ENCODE data around the gene RASL10B.

Gene RASL10B

DNA sequence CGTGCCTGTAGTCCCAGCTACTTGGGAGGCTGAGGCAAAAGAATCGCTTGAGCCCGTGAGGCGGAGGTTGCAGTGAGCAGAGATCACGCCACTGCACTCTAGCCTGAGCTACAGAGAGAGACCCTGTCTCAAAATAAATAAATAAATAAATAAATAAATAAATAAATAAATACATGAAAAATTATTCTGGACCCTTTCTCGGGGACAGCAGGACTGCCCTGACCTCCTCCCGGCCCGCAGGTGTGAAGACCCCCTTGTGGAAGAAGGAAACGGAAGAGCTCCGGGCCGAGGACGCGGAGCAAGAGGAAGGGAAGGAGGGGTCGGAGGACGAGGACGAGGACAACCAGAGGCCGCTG is 32.3 kb downstream of the RASL10B start:
- Histone ChIP-seq H3K36me3 (no peaks in the 10 kb centered on the region), H3K4me3 (ENCODE audit: low read depth in 1 of 2, low read length in 1 of 2) (peak overlapping the region in 1 of 2 experiments; percentile 67), H3K27ac (no peak overlapping the region), H3K4me1 (ENCODE audit: control insufficient read depth in 1 of 2, insufficient read depth in 1 of 2, low read depth in 1 of 2, low read length in 1 of 2) (peaks cover 8 to 10% of the 10 kb centered on the region in 2 experiments), H3K27me3 (peaks cover 41% of the 10 kb centered on the region), H3K9me3 (no peaks in the 10 kb centered on the region)
- TF ChIP-seq, protein P1, sequence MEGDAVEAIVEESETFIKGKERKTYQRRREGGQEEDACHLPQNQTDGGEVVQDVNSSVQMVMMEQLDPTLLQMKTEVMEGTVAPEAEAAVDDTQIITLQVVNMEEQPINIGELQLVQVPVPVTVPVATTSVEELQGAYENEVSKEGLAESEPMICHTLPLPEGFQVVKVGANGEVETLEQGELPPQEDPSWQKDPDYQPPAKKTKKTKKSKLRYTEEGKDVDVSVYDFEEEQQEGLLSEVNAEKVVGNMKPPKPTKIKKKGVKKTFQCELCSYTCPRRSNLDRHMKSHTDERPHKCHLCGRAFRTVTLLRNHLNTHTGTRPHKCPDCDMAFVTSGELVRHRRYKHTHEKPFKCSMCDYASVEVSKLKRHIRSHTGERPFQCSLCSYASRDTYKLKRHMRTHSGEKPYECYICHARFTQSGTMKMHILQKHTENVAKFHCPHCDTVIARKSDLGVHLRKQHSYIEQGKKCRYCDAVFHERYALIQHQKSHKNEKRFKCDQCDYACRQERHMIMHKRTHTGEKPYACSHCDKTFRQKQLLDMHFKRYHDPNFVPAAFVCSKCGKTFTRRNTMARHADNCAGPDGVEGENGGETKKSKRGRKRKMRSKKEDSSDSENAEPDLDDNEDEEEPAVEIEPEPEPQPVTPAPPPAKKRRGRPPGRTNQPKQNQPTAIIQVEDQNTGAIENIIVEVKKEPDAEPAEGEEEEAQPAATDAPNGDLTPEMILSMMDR (IDR thresholded peaks at IDR 0.05): no peak

DNA sequence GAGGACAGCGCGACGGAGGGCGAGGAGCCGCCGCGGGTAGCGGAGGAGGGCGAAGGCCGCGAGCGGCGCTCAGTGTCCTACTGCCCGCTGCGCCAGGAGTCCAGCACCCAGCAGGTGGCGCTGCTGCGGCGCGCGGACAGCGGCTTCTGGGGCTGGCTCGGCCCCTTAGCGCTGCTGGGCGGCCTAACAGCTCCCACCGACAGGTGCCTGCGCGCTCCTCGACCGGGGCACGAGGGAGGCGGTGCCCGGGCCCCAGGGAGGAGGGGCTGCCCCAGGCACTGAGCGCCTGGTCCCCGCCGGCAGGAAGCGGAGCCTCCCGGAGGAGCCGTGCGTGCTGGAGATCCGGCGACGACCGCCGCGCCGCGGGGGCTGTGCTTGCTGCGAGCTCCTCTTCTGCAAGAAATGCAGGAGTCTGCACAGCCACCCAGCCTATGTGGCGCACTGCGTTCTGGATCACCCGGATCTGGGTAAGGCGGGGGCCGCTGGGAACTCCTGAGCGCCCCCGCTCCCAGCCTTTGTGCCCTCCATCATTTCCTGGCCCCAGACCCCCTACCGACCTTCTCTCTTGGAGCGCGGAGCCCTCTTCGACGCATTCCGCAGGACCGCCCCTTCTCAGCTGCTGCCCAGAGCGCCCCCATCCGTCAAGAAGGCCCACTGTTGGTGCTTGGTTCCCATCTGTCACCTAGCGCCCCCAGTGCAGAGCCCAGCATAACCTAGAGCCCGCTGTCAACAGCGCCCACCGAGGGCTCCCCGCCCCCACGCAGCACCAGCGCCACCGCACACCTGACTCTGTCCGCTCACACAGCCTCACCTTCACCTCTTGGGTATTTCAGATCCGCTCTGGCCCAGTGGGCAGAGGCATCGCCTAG is 32.9 kb downstream of the RASL10B start:
- Histone ChIP-seq H3K27me3 (peaks cover 41% of the 10 kb centered on the region), H3K9me3 (no peaks in the 10 kb centered on the region), H3K4me1 (ENCODE audit: control insufficient read depth in 1 of 2, insufficient read depth in 1 of 2, low read depth in 1 of 2, low read length in 1 of 2) (peaks cover 8 to 10% of the 10 kb centered on the region in 2 experiments), H3K27ac (no peak overlapping the region), H3K36me3 (no peaks in the 10 kb centered on the region), H3K4me3 (ENCODE audit: low read depth in 1 of 2, low read length in 1 of 2) (peak overlapping the region; percentile 48 to 67)
- TF ChIP-seq, protein P1 (IDR thresholded peaks at IDR 0.05): peak; percentile 83

DNA sequence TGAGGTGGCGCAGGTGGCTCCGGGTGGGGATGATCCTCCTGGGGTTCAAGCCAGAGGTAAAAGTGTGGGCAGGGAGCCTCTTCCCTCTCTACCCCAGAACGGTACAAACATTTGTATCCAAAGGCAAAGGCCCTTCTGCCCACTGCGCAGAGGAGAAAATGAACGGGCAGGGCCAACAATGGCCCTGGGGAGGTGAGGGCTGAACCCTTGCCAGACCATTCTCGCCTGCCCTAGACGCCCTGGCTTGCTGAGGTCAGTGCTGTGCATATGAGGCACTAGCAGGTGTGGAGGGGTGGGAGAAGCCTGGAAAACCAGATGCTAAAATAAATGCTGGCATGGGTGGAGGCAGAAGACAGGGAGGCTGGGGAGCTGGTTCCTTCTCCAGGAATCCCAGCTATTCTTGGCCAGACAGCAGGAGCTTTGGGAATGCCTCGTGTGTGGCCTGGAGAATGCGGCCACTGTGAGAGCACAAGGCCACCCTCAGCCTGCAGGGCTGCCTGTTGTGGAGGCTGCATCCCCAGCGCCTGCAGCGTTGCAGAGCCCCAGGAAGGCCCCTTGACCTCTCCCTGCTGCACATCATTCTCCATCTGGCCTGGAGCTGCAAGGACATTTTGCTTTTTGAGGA is 33.8 kb downstream of the RASL10B start:
- no peak overlapping the region for H3K4me3 ChIP-seq (ENCODE audit: low read depth in 1 of 2, low read length in 1 of 2)
- H3K4me1 ChIP-seq (ENCODE audit: control insufficient read depth in 1 of 2, insufficient read depth in 1 of 2, low read depth in 1 of 2, low read length in 1 of 2): peaks cover 8 to 10% of the 10 kb centered on the region in 2 experiments
- no peaks in the 10 kb centered on the region for H3K9me3 ChIP-seq
- TF ChIP-seq, protein P1 (IDR thresholded peaks at IDR 0.05): no peak
- H3K27me3 ChIP-seq: peaks cover 41% of the 10 kb centered on the region
- H3K27ac ChIP-seq: no peak overlapping the region
- H3K36me3 ChIP-seq: no peaks in the 10 kb centered on the region

DNA sequence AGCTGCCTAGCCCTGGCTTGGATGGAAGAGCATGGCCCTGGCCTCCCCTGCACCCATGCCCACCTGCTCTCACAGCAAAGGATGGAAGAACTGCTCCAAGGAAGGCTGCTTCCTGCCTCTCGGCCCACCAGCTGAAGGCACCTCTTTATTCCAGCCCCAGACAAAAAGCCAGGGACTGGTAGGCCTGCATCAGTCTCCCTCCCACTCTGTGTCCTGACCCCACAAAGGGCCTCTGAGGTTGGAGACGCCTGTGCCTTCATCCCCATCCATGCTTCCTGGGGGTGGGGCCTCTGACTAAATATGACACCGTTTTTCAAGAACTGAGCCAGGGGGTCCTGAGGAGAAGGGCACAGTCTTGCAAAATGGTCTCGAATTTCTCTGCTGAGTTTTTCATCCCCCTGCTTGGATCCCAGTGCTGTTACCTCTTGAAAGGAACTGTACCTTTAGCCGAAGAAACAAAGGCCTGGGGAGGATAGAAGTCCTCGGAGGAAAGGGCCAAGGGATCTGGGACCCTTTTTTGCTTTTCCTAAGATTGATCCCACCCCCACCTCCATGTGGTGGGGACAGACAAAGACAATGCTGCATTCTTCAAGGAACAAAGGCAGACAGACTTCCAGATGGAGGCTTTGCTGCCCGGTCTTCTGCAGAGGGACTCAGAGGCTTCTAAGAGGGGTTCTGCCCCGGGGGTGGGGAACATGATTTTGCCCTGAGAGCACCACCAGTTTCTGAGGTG is 34.5 kb downstream of the RASL10B start:
- TF ChIP-seq, protein P1 (IDR thresholded peaks at IDR 0.05): no peak
- no peaks in the 10 kb centered on the region for H3K36me3 ChIP-seq
- no peak overlapping the region for H3K4me3 ChIP-seq (ENCODE audit: low read depth in 1 of 2, low read length in 1 of 2)
- H3K9me3 ChIP-seq: no peaks in the 10 kb centered on the region
- H3K27me3 ChIP-seq: peaks cover 41% of the 10 kb centered on the region
- no peak overlapping the region for H3K27ac ChIP-seq
- peaks cover 8 to 10% of the 10 kb centered on the region in 2 experiments for H3K4me1 ChIP-seq (ENCODE audit: control insufficient read depth in 1 of 2, insufficient read depth in 1 of 2, low read depth in 1 of 2, low read length in 1 of 2)

DNA sequence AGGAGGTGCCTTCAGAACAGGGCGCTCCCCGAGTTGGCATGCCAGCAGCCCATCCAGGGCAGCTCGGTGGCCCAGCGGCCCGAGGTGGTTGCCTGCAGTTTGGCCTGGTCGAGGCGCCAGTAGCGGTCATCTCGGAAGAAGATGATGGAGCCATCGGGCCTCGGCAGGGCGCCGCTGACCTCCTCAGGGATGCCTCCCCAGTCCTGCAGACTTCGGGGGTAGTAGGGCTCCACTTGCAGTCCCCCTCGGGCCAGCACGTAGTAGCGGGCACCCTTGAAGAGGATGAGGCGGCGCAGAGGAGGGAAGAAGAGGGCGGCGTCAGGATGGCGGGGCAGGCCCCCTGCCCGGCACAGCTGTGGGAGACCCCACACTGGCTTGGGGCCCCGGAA is 35.0 kb downstream of the RASL10B start:
- Histone ChIP-seq H3K4me1 (ENCODE audit: control insufficient read depth in 1 of 2, insufficient read depth in 1 of 2, low read depth in 1 of 2, low read length in 1 of 2) (peaks cover 8 to 10% of the 10 kb centered on the region in 2 experiments), H3K9me3 (no peaks in the 10 kb centered on the region), H3K27ac (no peak overlapping the region), H3K27me3 (peaks cover 41% of the 10 kb centered on the region), H3K36me3 (no peaks in the 10 kb centered on the region), H3K4me3 (ENCODE audit: low read depth in 1 of 2, low read length in 1 of 2) (no peak overlapping the region)
- TF ChIP-seq, protein P1 (IDR thresholded peaks at IDR 0.05): no peak

Measured in neutrophil (primary cell).